ENCODE data around the gene PPL.
"Not testable (repeated sequence)": the region's sequence is repeated elsewhere in the genome, so short reads cannot be mapped to it uniquely, and the experiment has no call there.

Gene PPL

DNA sequence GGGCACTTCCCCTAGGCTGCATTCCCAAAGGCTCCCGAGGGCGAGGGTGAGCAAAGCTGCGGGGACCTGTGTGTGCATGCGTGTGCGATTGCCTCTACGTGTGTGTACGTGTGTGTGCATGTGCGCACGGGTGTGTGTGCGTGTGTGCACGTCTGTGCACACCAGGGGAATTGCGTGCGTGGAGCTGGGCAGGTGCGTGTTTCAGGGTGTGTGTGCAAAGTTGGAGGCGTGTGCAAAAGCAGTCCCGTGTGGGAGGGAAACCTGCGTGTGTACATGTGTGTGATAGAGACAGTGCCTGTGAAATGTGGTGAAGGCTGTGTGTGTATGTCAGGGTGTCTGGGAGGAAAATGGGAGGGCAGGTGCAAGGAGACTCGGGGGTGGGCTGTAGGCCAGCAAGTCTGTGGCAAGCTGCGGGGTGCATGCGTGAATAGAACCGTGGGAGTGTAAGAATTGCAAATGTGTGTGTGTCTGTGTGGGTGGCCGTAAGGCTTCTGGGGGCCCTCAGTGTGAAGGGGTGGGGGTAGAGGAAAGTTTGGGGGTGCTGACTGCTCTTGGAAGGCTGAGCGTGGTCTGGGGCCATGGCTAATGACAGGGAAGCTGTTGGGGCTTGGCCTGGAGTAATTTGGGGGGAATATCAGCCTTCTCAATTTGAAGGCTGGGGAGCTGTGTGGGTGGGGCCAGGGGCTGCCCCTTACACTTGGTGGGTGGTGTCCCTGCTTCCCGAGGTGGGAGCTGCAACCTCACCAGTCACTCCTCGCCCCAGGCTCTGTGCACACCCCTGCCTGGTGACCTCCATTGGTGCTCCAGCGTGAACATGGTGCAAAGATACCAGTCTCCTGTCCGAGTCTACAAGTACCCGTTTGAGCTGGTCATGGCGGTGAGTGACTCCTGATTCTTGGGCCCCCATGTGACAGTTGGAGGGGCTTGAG is 21.8 kb upstream of the PPL start:
- DNase-seq: no peak

DNA sequence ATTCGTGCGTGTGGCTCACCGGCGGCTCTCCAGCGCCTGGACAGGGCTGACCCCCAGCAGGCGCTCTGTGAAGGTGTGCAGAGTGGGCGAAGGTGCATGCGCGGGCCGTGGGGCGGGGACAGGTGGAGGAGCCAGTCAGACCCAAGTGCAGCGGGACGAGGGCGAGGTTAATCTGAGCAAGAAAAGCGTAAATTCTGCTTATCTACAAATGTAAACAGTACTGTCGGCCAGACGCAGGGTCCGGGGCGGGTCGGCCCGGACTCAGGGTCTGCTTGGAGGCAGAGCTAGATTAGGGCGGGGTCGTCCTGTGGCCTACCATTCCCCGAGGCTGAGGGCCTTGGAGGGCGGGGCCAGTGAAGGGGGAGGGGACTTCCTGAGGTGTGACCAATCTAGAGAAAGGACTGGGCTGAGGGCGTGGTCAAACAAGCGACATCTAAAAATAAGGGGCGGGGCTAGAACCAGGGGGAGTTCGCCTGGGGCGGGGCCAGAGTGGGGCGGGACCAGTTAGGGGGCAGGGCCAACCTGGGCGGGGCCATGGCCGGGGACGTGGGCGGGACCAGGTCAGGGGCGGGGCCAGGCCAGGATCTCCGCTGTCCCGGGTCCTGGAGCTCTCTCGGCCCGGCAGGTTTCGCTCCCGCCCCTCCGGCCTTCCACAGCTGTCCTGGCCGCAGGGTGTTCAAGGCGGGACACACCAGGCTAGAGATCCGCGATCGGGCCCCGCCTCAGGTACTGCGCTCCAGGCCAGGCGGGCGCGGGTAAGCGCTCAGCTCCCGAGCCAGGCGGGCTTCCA is 21.0 kb upstream of the PPL start, which contains the start of gene SEC14L5:
SEC14L5 (plus strand) TSS at position 611 of the 790 bp plus-strand sequence. CDS start 994 bp downstream, outside the sequence.
- DNase-seq: peak; percentile 60

DNA sequence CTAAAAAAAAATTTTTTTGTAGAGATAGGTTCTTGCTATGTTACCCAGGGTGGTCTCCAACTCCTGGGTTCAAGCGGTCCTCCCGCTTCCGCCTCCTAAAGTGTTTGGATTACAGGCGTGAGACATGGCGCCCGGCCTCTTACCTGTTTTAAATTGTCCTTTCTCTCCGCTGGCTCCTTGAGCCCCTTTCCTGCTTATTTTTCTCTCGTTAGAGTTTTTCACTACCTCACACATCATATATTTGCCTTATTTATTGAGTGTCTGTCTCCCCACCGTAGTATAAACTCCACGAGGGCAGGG is 20.4 kb upstream of the PPL start:
- no peak for DNase-seq

DNA sequence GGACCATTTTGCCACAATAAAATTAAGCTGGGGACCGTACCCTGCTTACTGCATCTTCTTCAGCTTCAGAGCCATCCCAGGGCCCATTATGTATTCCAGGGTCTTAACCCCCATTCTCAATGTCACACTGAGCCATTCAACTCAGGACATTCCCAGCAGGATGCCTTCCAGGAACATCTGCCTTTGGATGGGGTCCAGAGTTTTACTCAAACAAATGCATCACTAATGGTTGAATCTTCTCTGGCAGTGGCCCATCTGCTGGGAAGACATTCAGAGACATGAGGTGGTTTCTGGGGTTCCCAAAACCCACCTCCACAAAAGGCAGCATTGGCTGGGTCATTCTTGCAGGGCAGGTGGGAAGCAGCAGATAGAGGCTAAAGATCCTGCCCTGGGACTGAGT is 17.8 kb upstream of the PPL start:
- DNase-seq: no peak

DNA sequence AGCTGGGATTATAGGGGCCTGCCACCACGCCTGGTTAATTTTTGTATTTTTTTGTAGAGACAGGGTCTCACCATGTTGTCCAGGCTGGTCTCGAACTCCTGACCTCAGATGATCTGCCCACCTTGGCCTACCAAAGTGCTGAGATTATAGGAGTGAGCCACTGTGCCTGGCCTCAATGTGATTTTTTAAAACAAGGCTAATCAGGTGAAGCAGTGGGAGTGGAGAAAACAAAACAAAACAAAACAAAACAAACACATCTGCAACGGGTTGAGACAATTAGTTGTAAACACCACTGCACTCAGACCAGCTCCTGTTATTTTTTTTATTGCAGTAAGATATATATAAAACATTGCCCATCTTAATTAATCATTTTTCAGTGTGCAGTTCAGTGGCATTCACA is 14.6 kb upstream of the PPL start:
- DNase-seq: not testable (repeated sequence)

DNA sequence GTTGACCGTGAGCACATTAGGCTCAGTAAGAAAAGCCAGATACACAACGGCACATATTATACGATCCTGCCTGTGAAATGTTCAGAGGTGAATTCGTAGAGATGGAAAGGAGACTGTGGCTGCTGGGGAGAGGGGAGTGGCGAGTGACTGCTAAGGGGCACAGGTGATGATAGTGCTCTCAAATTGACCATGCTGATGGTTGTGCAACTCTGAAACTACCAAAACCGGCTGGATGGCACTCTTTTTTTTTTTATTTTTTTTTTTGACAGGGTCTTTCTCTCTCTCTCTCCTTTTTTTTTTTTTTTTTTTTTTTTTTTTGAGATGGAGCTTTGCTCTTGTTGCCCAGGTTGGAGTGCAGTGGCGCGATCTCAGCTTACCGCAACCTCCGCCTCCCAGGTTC is 13.0 kb upstream of the PPL start:
- no peak for DNase-seq

DNA sequence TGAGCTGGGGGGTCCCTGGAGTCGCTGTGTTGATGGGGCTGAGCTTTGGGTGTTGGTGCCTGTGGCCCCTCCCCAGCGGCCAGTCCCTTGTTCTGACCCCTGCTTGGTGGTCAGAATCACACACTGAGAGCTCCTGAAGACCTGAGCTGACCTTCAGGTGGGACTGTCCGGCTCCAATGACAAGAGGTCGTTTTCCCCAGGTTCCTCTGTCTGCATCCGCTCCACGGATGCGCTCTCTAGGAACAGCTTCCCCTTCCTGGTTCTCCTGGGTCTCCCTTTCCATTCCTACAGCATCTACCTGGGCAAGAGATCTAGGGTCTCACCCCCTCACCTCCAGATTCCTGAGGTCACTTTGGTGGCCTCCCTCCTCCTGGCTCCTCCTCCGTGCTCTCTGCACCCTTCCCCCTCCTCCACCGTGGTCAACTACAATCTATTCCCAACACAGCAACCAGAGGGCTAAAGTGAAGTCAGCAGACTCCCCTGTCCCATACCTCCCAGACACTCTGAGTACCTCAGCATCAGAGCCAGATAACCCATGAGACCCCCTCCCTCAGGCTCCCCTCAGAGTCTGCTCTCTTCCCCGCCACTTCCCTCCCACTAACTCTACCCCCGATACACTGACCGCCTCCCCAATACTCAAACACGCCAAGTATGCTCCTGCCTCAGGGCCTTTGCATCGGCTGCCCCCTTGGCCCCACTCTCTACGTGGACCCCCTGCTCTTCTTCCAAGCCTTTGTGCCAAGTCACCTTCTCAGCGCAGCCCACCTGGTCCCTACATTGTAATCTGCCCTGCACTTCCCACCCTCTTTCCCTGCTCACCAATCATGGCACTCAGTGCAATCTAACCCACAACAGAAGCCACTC is 12.2 kb upstream of the PPL start:
- no peak for DNase-seq

DNA sequence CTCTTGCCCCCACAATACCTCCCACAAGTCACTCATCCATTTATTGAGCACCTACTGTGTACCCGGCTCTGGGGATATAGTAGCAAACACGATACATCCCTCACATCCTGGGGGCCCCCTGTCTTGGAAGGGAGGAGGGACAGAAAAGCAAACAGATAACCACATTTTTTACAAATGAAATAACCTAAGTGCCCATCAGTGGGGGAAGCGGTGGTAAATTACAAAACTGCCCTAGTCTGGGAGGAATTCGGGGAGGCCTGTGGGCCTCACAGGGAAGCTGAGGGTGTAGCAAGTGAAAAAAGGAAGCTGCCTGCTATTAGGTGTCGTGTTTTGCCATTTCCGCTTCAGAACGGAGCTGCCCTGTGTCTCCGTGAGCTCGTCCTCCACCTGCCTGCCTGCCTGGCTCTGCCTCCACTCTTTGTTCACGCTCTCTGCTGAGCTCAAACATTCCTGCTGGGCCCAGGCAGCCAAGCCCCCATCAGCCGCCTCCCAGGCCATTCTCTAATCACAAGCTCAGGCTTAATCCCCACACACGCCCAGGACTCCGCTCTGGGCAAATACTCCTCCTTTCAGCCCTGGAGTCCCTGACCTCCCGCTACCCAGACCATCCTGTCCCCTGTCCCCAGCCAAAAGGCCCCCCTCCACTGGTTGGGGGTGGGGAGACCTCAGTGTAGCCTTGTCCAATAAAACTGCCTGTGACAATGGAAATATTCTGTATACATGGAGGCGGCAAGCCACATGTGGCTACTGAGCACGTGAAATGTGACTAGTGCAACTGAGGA is 11.0 kb upstream of the PPL start:
- no peak for DNase-seq

DNA sequence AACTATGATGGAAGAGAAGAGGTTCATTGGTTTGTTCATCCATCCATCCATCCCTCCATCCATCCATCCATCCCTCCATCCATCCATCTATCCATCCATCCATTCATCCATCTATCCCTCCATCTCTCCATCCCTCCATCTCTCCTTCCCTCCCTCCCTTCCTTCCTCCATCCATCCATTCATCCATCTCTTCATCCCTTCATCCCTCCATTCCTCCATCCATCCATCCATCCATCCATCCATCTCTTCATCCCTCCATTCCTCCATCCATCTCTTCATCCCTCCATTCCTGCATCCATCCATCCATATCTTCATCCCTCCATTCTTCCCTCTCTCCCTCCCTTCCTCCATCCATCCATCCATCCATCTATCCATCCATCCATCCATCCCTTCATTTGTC is 10.0 kb upstream of the PPL start:
- DNase-seq: no peak

DNA sequence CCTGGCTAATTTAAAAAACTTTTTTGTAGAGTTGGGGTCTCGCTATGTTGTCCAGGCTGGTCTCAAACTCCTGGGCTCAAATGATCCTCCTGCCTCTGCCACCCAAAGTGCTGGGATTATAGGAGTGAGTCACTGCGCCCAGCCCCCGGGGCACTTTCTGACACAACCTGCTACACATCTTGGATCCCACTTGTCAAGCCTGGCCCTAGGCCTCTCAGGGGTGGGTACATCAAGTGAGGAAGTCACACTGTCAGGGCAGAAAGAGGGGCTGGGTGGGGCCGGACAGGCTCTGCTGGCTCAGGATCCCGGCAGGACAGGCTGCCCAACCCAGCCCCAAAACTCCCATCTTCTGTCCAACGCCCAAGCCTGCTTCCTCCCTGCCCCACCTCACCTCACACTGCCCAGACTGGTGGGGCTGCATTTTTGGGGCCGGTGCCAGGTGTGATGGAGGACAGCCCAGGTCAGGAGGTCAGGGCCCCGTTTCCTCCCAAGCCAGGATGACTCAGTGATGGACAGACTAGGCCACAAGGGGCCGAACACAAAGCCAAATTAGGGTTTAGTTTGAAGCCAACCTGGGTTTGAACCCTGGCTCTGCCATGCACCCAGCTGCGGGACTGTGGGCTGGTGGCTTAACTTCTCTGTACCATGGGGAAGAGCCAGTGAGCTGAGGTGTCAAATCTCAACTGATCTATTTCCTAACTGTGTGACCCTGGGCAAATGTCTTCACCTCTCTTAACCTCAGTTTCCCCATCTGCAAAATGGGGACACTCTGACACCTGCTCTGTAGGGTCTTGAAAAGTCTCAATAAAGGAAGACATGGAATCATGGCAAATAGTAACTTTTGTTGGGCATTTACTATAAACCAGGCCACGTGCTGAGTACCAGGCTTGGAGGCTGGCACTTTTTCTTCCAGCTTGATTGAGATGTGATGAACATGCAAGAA is 8.9 kb upstream of the PPL start:
- no peak for DNase-seq

DNA sequence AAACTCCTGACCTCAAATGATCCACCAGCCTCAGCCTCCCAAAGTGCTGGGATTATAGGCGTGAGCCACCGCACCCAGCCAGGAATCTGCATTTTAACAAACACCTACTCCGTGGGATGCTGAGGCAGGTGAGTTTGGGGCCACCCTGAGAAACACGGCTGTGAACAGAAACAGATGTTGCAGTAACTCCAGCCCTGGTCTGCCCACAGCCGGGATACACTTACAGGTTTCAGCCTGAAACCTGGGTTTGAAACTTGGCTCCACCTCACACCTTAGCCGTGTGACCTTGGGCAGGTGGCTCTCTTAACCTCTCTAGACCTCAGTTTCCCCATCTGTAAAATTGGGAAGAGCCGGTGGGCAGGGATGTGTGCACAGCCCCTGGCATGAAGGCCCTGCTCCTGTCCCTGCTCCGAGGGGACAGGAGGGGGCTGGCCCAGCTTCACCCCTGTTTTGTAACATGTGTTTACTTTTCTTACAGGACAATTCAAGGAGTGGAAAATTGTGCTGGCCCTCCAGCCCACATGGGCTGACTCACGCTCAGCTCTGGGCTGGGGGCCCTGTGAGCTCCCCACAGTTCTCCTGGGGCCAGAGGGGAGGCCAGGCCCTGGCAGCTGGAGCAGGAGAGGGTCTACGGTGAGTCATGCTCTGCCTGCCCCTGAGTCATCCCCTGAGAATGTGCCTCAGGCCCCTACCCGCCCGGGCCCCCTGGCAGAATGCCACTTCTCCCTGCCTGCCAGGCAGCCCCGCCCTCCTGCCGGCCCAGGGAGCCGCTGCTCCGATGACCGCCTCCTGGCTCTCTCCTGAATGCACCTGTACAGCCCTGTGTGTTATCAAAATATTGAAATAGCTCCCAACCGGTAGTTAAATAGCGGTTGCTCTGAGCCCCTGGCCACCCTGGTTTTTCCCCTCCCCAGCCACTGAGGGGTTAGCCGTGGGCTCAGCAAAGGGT is 7.7 kb upstream of the PPL start:
- no peak for DNase-seq

DNA sequence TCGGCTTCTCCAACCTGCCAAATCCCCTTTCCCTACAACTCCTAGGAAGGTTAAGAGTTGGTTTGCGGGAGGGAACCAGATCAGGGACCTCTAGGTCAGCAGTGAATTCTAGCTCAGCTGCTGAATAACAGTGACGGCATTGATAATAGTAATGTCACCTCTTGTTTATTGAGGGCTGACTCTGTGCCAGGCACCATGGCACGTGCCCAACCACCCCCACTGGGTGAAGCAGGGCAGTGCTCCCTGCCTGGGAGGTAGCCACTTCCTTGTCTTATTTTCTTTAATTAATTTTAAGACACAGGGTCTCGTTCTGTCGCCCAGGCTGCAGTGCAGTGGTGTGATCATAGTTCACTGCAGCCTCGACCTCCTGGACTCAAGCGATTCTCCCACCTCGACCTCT is 5.5 kb upstream of the PPL start:
- no peak for DNase-seq

DNA sequence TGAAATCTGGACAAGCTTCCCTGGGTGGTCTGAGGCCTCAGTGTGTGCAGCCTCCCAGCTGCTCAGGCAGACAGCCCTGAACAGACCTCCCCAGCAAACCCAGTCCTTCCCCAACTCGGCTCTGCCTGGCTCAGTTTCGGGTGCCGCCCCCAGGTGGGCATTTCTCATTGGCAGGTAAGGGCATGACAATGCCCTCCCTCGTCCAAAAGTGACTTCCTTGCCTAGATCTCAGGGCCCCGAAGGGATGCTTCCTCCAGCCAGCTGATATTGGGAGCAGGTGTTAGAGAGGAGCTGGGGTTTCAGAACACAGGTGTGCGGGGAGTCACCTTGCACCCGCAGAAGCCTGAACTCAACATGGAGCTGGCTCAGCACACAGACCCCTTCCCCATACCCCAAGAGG is 3.8 kb upstream of the PPL start:
- no peak for DNase-seq

DNA sequence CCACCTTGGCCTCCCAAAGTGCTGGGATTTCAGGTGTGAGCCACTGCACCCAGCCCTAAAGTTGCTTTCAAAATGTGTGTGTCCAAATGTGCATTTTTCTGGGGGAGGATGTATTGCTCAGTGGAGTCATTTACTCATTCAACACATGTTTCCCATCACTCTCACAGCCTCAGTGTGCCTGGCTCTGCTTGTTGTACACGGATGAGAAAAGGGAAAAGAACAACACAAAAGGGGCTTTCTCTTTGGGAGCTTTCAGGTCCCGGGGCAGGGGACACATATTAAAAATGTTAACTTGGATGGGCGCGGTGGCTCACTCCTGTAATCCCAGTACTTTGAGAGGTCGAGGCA is 1.7 kb upstream of the PPL start:
- DNase-seq: no peak

DNA sequence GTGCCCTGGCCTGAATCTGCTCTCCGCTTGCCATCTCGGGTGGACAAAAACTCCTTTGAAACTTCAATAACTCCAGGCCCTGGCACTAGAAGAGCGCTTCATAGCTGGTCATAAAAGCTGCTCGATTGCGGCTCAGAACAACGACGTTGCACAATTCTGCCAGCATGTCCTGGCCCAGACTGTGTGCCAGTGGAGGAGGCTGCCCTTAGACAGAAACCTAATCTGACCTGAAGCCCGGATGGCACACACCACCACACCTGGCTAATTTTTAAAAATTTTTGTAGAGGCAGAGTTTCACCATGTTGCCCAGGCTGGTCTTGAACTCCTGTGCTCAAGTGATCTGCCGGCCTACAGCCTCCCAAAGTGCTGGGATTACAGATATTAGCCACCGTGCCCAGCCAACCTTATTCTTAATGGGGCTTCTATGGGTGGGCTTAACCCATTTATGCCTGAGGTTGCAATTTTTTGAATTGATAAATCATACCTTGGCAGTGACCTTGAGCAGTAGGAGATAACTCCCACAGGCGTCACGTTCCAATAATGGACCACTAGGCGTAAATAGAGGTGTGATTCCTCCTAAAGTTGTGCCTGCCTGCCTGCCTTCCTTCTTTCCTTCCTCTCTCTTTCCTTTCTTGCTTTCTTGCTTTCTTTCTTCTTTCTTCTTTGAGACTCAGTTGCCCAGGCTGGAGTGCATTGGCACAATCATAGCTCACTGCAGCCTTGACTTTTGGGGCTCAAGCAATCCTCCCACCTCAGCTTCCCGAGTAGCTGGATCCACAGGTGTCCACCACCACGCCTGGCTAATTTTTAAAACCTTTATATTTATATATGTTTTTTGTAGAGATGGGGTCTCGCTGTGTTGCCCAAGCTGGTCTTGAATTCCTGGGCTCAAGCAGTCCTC is 1.1 kb upstream of the PPL start:
- DNase-seq: no peak

DNA sequence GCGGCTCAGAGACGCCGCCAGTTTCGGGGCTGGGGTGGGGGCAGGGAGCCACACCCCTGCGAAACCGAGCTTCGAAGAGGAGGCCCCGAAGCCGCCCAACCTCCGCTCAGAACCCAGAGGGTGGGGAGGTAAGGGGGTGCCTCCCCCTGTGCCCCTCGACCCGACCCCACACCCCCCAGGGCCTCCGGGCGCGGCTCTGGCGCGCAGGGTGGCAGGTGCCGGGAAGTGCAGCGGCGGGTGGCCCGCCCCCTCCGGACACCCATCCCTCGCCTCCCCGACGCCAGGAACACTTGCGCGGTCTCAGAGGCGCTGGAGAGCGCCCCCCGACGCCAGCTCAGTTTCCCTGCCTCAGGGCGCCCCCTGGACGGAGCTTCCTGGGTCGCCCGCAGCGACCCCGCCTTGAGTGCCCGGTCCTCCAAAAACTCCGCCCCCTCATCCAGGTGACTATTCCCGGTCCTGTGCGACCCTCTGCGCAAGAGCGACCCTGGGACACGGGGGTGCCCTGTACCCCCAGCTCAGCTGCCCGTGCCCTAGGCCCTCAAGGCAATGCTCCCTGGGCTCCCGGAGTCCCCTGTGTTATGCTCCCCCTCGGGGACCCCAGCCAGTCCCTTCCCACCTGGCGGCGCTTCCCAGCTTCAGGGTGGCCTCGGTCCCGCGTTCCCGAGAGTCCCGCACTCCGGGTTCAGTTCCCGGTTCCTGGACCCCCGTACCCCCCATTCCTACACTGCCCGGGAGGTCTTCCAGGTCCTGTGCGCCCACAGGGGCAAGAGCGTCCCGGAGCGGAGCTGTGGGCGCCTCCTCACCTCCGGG is 562 bp downstream of the PPL start:
- DNase-seq: no peak

DNA sequence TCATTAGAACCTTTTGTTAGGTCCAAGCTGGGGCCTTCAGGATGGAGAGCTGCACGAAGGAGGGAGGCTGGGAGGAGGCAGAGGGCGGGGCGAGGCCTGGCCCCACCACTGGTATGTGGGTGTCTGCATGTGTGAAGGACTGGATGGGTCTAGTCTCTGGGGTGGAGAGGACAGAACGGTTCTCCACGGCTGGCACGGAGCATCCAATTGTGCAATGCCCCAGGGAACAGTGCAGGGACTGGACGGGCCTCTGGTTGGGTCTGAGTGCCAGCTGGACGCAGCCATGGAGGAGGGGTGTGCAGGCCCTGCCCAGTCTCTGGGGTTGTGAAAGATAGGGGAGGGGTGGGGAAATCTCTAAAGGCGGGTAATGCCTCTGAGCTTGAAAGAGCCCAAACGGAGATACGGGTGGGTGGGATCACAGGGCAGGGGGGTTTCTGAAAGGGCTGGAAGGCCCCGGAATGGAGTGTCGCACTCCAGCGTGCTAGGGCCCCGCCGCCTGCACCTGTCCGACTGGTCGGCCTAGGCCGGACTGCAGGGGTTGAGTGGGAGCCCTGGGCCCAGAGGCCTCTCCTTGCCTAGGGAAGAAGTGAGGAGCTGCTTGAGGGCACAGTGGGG is 1.6 kb downstream of the PPL start:
- DNase-seq: no peak

DNA sequence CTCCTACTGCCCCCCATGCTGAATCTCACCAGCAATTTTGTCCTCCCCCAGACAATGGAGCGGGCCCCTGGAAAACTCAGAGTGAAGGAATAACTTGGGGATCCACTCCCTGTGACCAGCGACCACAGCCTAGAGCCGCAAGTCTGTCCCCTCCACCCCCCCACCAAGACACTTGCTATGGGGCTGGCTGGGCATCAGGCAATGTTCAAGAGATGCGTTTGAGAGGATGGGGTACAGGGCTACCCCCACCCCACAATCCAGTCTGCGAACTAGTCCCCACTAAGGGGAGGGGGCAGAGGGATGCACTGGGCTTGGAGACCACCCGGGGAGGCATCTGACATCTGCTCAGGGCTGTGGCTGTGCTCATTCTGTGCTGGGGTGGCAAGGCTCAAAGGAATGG is 2.4 kb downstream of the PPL start:
- no peak for DNase-seq

All from NCI-H187 treated with DMSO at 0.1 percent for 48 hours (cell line).